ENCODE results near the gene POFUT1. TPM values are rescaled to one million over a fixed set of nuclear protein-coding genes. Genes with fewer than 3 reads are reported as not detected.
"Not testable (repeated sequence)": the region's sequence is repeated elsewhere in the genome, so short reads cannot be mapped to it uniquely, and the experiment has no call there.

The POFUT1 gene
- total RNA-seq, 1 donor from 2014 or later: 29.5 TPM

- DNase-seq: no peak
- no peaks in the 10 kb centered on the region for H3K9me3 Mint-ChIP-seq (ENCODE audit: unreplicated experiment)
- no peaks in the 10 kb centered on the region for H3K36me3 Mint-ChIP-seq (ENCODE audit: unreplicated experiment)
- H3K4me1 Mint-ChIP-seq (ENCODE audit: low read depth, unreplicated experiment): no peaks in the 10 kb centered on the region
- no peak overlapping the region for H3K4me3 Mint-ChIP-seq (ENCODE audit: unreplicated experiment)
- peaks cover 2% of the 10 kb centered on the region for H3K27me3 Mint-ChIP-seq (ENCODE audit: unreplicated experiment)
- TF ChIP-seq CTCF (IDR thresholded peaks at IDR 0.05; ENCODE audit: partially characterized antibody, unreplicated experiment): no peak
- H3K27ac Mint-ChIP-seq (ENCODE audit: unreplicated experiment): no peak overlapping the region
These were observed 54.0 kb downstream of the POFUT1 start for GRCh38 chr20:32261644-32262043.

- H3K36me3 Mint-ChIP-seq (ENCODE audit: unreplicated experiment): no peaks in the 10 kb centered on the region
These were observed 55.8 kb downstream of the POFUT1 start for GRCh38 chr20:32263398-32263954.

GRCh38 chr20:32271620-32272019 lies 63.9 kb downstream of the POFUT1 start:
- DNase-seq: no peak
- Mint-ChIP-seq H3K27me3 (ENCODE audit: unreplicated experiment) (peaks cover 1% of the 10 kb centered on the region), H3K36me3 (ENCODE audit: unreplicated experiment) (no peaks in the 10 kb centered on the region), H3K4me1 (ENCODE audit: low read depth, unreplicated experiment) (peaks cover 1% of the 10 kb centered on the region), H3K27ac (ENCODE audit: unreplicated experiment) (no peak overlapping the region), H3K9me3 (ENCODE audit: unreplicated experiment) (peaks cover 4% of the 10 kb centered on the region), H3K4me3 (ENCODE audit: unreplicated experiment) (no peak overlapping the region)
- no peak for TF ChIP-seq CTCF (IDR thresholded peaks at IDR 0.05; ENCODE audit: partially characterized antibody, unreplicated experiment)

More at GRCh38 chr20:32263398-32263954, 55.8 kb downstream of the POFUT1 start:
- TF ChIP-seq CTCF (IDR thresholded peaks at IDR 0.05; ENCODE audit: partially characterized antibody, unreplicated experiment): no peak
- H3K4me1 Mint-ChIP-seq (ENCODE audit: low read depth, unreplicated experiment): no peaks in the 10 kb centered on the region
- DNase-seq: no peak
- peaks cover 2% of the 10 kb centered on the region for H3K27me3 Mint-ChIP-seq (ENCODE audit: unreplicated experiment)
- no peak overlapping the region for H3K27ac Mint-ChIP-seq (ENCODE audit: unreplicated experiment)
- no peak overlapping the region for H3K4me3 Mint-ChIP-seq (ENCODE audit: unreplicated experiment)
- H3K9me3 Mint-ChIP-seq (ENCODE audit: unreplicated experiment): no peaks in the 10 kb centered on the region

- Mint-ChIP-seq H3K27me3 (ENCODE audit: unreplicated experiment) (peaks cover 3% of the 10 kb centered on the region), H3K4me3 (ENCODE audit: unreplicated experiment) (no peak overlapping the region), H3K36me3 (ENCODE audit: unreplicated experiment) (no peaks in the 10 kb centered on the region), H3K4me1 (ENCODE audit: low read depth, unreplicated experiment) (peaks cover 8% of the 10 kb centered on the region), H3K9me3 (ENCODE audit: unreplicated experiment) (peaks cover 15% of the 10 kb centered on the region), H3K27ac (ENCODE audit: unreplicated experiment) (no peak overlapping the region)
- DNase-seq: no peak
- TF ChIP-seq CTCF (IDR thresholded peaks at IDR 0.05; ENCODE audit: partially characterized antibody, unreplicated experiment): no peak
These were observed 66.7 kb downstream of the POFUT1 start for GRCh38 chr20:32274359-32274758.

- not testable (repeated sequence) for H3K4me1 Mint-ChIP-seq (ENCODE audit: low read depth, unreplicated experiment); H3K36me3 Mint-ChIP-seq (ENCODE audit: unreplicated experiment); H3K27me3 Mint-ChIP-seq (ENCODE audit: unreplicated experiment); H3K4me3 Mint-ChIP-seq (ENCODE audit: unreplicated experiment); H3K27ac Mint-ChIP-seq (ENCODE audit: unreplicated experiment); DNase-seq
- peaks cover 15% of the 10 kb centered on the region for H3K9me3 Mint-ChIP-seq (ENCODE audit: unreplicated experiment)
These were observed 67.5 kb downstream of the POFUT1 start for GRCh38 chr20:32275163-32275562.

Measured in glutamatergic neuron (in vitro differentiated cells).